ENCODE results near the gene RASAL3. TPM values are rescaled to one million over a fixed set of nuclear protein-coding genes. Genes with fewer than 3 reads are reported as not detected.
"Not testable (repeated sequence)": the region's sequence is repeated elsewhere in the genome, so short reads cannot be mapped to it uniquely, and the experiment has no call there.

The RASAL3 gene
- total RNA-seq, 1 donor from 2014 or later: not detected

DNA sequence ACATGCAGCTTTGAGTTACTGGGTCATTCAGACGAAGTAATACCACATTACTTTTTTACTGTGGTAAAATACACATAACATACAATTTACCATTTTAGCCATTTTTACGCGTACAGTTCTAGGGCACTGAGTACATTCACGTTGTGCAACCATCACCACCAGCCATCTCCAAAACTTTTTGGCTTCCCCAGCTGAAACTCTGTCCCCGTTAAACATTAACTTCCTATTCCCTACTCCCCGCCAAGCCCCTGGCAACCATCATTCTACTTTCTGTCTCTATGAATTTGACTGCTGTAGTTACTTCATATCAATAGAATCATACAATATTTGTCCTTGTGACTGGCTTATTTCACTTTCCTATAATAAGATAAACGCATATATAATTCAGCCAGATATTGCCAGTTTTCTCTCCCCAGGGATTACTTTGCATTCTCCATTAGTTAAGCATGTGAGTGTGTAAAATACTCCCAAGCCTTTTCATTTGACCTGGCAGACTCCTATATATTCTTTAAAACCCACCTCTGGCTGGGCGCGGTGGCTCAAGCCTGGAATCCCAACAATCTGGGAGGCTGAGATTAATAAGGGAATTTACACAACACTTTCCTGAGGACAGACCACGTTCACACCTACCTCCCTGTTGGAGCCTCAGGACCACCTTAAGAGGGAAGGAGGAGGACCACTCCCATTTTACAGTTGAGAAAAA is 34.0 kb upstream of the RASAL3 start:
- Mint-ChIP-seq H3K4me3 (ENCODE audit: unreplicated experiment) (no peak overlapping the region), H3K9me3 (ENCODE audit: unreplicated experiment) (no peaks in the 10 kb centered on the region), H3K27me3 (ENCODE audit: unreplicated experiment) (peaks cover 4% of the 10 kb centered on the region), H3K4me1 (ENCODE audit: unreplicated experiment) (no peaks in the 10 kb centered on the region), H3K27ac (ENCODE audit: unreplicated experiment) (no peak overlapping the region), H3K36me3 (ENCODE audit: unreplicated experiment) (no peaks in the 10 kb centered on the region)
- no peak for DNase-seq (ENCODE audit: extremely low spot score, unreplicated experiment)
- TF ChIP-seq, protein P1, sequence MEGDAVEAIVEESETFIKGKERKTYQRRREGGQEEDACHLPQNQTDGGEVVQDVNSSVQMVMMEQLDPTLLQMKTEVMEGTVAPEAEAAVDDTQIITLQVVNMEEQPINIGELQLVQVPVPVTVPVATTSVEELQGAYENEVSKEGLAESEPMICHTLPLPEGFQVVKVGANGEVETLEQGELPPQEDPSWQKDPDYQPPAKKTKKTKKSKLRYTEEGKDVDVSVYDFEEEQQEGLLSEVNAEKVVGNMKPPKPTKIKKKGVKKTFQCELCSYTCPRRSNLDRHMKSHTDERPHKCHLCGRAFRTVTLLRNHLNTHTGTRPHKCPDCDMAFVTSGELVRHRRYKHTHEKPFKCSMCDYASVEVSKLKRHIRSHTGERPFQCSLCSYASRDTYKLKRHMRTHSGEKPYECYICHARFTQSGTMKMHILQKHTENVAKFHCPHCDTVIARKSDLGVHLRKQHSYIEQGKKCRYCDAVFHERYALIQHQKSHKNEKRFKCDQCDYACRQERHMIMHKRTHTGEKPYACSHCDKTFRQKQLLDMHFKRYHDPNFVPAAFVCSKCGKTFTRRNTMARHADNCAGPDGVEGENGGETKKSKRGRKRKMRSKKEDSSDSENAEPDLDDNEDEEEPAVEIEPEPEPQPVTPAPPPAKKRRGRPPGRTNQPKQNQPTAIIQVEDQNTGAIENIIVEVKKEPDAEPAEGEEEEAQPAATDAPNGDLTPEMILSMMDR (IDR thresholded peaks at IDR 0.05): no peak

DNA sequence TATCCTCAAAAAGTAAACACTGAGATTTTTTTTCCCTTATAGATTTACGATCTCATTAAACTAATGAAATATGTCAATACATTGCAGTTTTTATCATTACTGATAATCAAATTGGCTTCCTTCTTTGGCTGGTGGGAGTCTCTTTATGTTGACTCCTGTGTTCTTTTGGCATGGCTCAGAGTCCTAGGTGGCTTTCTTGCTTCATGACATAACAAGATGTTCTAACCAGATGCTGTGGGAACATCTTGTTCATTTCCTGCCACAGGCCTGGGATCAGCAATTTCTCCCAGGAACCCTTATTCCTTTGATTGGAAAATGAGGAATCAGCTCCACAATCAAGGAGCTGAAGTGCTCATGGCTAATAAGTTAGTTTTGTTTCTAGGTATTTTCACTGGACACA is 30.8 kb upstream of the RASAL3 start:
- Mint-ChIP-seq H3K27ac (ENCODE audit: unreplicated experiment) (no peak overlapping the region), H3K36me3 (ENCODE audit: unreplicated experiment) (no peaks in the 10 kb centered on the region), H3K27me3 (ENCODE audit: unreplicated experiment) (peaks cover 5% of the 10 kb centered on the region), H3K4me3 (ENCODE audit: unreplicated experiment) (no peak overlapping the region), H3K9me3 (ENCODE audit: unreplicated experiment) (no peaks in the 10 kb centered on the region), H3K4me1 (ENCODE audit: unreplicated experiment) (no peaks in the 10 kb centered on the region)
- TF ChIP-seq, protein P1 (IDR thresholded peaks at IDR 0.05): no peak
- DNase-seq (ENCODE audit: extremely low spot score, unreplicated experiment): no peak

DNA sequence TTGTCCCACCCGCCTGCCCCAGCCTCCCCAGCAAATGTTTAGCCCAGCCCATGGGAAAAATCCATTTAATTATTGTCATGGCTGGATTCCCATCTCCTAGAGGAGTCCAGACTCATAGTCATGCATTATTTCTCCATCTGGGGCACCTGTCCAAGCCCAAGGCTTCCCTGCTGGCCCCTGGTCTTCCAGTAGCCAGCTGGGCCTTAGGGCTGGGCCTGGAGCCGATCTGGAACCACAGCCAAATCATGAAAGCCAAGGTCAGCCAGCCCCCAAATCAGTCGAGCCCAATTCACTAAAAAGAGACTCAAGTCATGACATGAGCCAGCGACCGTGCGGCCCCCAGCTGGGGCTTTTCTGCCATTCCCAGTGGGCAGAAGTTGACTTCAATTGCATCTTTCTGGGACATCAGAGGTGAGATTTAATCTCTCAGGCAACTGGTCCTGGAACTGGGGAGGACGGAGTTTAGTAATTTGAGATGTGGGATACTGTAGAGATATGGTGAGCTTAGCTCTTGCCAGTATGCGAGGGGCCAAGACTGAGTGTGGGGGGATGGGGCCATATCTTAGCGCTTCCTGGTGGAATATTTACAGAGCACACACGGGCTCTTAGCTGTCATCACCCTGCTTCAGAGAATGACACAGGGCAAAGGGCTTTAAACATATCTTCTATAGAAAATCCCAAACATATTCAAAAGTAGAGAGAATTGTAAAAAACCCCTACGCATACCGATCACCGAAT is 24.3 kb upstream of the RASAL3 start:
- Mint-ChIP-seq H3K9me3 (ENCODE audit: unreplicated experiment) (no peaks in the 10 kb centered on the region), H3K4me3 (ENCODE audit: unreplicated experiment) (no peak overlapping the region), H3K4me1 (ENCODE audit: unreplicated experiment) (no peaks in the 10 kb centered on the region), H3K27ac (ENCODE audit: unreplicated experiment) (no peak overlapping the region), H3K36me3 (ENCODE audit: unreplicated experiment) (no peaks in the 10 kb centered on the region), H3K27me3 (ENCODE audit: unreplicated experiment) (peaks cover 5% of the 10 kb centered on the region)
- no peak for DNase-seq (ENCODE audit: extremely low spot score, unreplicated experiment)
- TF ChIP-seq, protein P1 (IDR thresholded peaks at IDR 0.05): no peak

DNA sequence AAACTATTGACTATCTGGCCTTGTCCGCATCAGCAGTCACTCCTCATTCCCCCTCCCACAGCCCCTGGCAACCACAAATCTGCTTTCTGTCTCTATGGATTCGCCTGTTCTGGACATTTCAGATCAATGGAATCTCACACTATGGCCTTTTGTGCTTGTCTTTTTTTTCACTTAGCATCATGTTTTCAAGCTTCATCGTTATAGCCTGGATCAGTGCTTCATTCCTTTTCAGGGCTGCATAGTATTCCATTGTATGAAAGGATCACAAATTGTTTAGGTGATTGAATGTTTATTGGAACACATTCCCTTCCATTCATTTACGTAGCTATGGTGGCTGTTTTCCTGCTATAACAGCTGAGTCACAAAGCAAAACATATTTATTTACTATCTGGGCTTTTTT is 22.7 kb upstream of the RASAL3 start:
- peaks cover 5% of the 10 kb centered on the region for H3K27me3 Mint-ChIP-seq (ENCODE audit: unreplicated experiment)
- H3K4me1 Mint-ChIP-seq (ENCODE audit: unreplicated experiment): no peaks in the 10 kb centered on the region
- DNase-seq (ENCODE audit: extremely low spot score, unreplicated experiment): no peak
- no peak overlapping the region for H3K4me3 Mint-ChIP-seq (ENCODE audit: unreplicated experiment)
- H3K27ac Mint-ChIP-seq (ENCODE audit: unreplicated experiment): no peak overlapping the region
- no peaks in the 10 kb centered on the region for H3K36me3 Mint-ChIP-seq (ENCODE audit: unreplicated experiment)
- no peaks in the 10 kb centered on the region for H3K9me3 Mint-ChIP-seq (ENCODE audit: unreplicated experiment)
- TF ChIP-seq, protein P1 (IDR thresholded peaks at IDR 0.05): no peak

DNA sequence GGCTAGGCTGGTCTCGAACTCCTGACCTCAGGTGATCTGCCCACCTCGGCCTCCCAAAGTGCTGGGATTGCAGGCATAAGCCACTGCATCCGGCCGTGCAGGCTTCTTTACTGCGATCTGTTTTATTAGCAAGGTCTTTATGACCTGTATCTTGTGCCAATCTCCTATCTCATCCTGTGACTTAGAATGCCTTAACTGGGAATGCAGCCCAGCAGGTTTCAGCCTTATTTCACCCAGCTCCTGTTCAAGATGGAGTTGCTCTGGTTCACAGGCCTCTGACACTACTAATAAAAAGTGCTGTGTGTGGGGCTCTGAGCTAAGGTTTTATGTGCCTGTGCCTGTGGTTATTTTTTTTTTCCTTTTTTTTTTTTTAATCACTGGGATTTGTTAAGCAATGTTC is 21.4 kb upstream of the RASAL3 start:
- not testable (repeated sequence) for H3K36me3 Mint-ChIP-seq (ENCODE audit: unreplicated experiment); H3K27me3 Mint-ChIP-seq (ENCODE audit: unreplicated experiment); DNase-seq (ENCODE audit: extremely low spot score, unreplicated experiment); H3K4me1 Mint-ChIP-seq (ENCODE audit: unreplicated experiment); H3K27ac Mint-ChIP-seq (ENCODE audit: unreplicated experiment); H3K9me3 Mint-ChIP-seq (ENCODE audit: unreplicated experiment); H3K4me3 Mint-ChIP-seq (ENCODE audit: unreplicated experiment)

DNA sequence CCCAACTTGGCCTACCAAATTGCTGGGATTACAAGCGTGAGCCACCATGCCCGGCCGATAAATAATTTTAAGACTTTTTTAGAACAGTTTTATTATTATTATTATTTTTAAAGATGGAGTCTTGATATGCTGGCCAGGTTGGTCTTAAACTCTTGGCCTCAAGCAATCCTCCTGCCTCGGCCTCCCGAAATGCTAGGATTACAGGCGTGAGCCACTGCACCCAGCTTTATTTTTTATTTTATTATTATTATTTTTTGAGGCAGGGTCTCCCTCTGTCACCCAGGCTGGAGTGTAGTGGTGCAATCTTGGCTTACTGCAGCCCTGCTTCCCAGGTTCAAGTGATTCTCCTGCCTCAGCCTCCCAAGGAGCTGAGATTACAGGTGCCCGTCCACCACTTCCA is 16.7 kb upstream of the RASAL3 start:
- not testable (repeated sequence) for H3K4me3 Mint-ChIP-seq (ENCODE audit: unreplicated experiment); H3K36me3 Mint-ChIP-seq (ENCODE audit: unreplicated experiment); H3K9me3 Mint-ChIP-seq (ENCODE audit: unreplicated experiment); DNase-seq (ENCODE audit: extremely low spot score, unreplicated experiment); H3K27ac Mint-ChIP-seq (ENCODE audit: unreplicated experiment); H3K4me1 Mint-ChIP-seq (ENCODE audit: unreplicated experiment); H3K27me3 Mint-ChIP-seq (ENCODE audit: unreplicated experiment)
